Kasumi-1 (cell line): ENCODE measurements around the gene CA5A.
A peak's percentile ranks its signal among the peaks of the same experiment; 100 is the strongest.
"Not testable (repeated sequence)": the region's sequence is repeated elsewhere in the genome, so short reads cannot be mapped to it uniquely, and the experiment has no call there.

Experiments
- DNase-seq, 2 experiments: peaks; one replicate each; lab custom pipeline; 2025; lab: John Stamatoyannopoulos, UW

Gene CA5A

GRCh38 chr16:87936375-87937230, at the start of gene CA5A:
CA5A (minus strand) TSS chr16:87936529; CDS start chr16:87936450, 79 bp downstream.
- DNase-seq: no peak

GRCh38 chr16:87985493-87985892, 49.2 kb upstream of the CA5A start:
- not testable (repeated sequence) for DNase-seq

- DNase-seq: no peak
Observed at GRCh38 chr16:87984632-87985267, 48.4 kb upstream of the CA5A start.

GRCh38 chr16:87984180-87984579, 47.9 kb upstream of the CA5A start:
- DNase-seq: not testable (repeated sequence)

- DNase-seq: not testable (repeated sequence)
Observed at GRCh38 chr16:87983737-87984097, 47.4 kb upstream of the CA5A start.

- not testable (repeated sequence) for DNase-seq
Observed at GRCh38 chr16:87983072-87983736, 46.9 kb upstream of the CA5A start.

GRCh38 chr16:87982581-87983041, 46.3 kb upstream of the CA5A start:
- no peak for DNase-seq

GRCh38 chr16:87981376-87981775, 45.0 kb upstream of the CA5A start:
- DNase-seq: not testable (repeated sequence)

- not testable (repeated sequence) for DNase-seq
Observed at GRCh38 chr16:87979911-87980630, 43.7 kb upstream of the CA5A start.

- DNase-seq: no peak
Observed at GRCh38 chr16:87979352-87979751, 43.0 kb upstream of the CA5A start.

- DNase-seq: no peak
Observed at GRCh38 chr16:87978127-87978526, 41.8 kb upstream of the CA5A start.

GRCh38 chr16:87976665-87977064, 40.3 kb upstream of the CA5A start:
- DNase-seq: no peak

- no peak for DNase-seq
Observed at GRCh38 chr16:87974178-87974577, 37.8 kb upstream of the CA5A start.

- peak in 1 of 2 experiments; percentile 15 for DNase-seq
Observed at GRCh38 chr16:87973717-87974116, 37.4 kb upstream of the CA5A start.

GRCh38 chr16:87971933-87972332, 35.6 kb upstream of the CA5A start:
- DNase-seq: no peak

GRCh38 chr16:87970186-87970585, 33.9 kb upstream of the CA5A start:
- no peak for DNase-seq

GRCh38 chr16:87968541-87968940, 32.2 kb upstream of the CA5A start:
- no peak for DNase-seq

- no peak for DNase-seq
Observed at GRCh38 chr16:87966685-87967185, 30.4 kb upstream of the CA5A start.

- DNase-seq: no peak
Observed at GRCh38 chr16:87966064-87966645, 29.8 kb upstream of the CA5A start.

- no peak for DNase-seq
Observed at GRCh38 chr16:87965417-87965816, 29.1 kb upstream of the CA5A start.

- no peak for DNase-seq
Observed at GRCh38 chr16:87964049-87964659, 27.8 kb upstream of the CA5A start.
